Mesenchymal stem cell (in vitro differentiated cells and primary cell): Measurements from ENCODE around the gene GPC1.
A peak's percentile ranks its signal among the peaks of the same experiment; 100 is the strongest.

Experiments used
- DNase-seq: peaks from one replicate; pipeline ENCODE4 v3.0.0-alpha.2; 2013
- H2AFZ ChIP-seq: one replicate; pipeline ENCODE4 v1.6.1; 2013; ENCODE audit warnings: low read depth, mild to moderate bottlenecking, control low read depth, inconsistent platforms, low read length, moderate library complexity
- H2AK5ac ChIP-seq: 2 replicates; pipeline ENCODE4 v1.6.1; 2013; ENCODE audit warnings: low read length, moderate library complexity, mild to moderate bottlenecking, inconsistent platforms; ENCODE audit not compliant: severe bottlenecking
- H2BK120ac ChIP-seq: one replicate; pipeline ENCODE4 v1.6.1; 2013; ENCODE audit warnings: low read depth, mild to moderate bottlenecking, inconsistent platforms, low read length, moderate library complexity
- H2BK12ac ChIP-seq, 2 experiments: one replicate each; pipeline ENCODE4 v1.6.1; 2013; ENCODE audit warnings: inconsistent platforms in 2 of 2, low read length in 2 of 2, mild to moderate bottlenecking in 2 of 2, moderate library complexity in 2 of 2, control low read depth in 1 of 2
- H2BK15ac ChIP-seq: one replicate; pipeline ENCODE4 v1.6.1; 2013; ENCODE audit warnings: mild to moderate bottlenecking, low read depth, inconsistent platforms; ENCODE audit not compliant: poor library complexity, severe bottlenecking
- H2BK5ac ChIP-seq: 2 replicates; pipeline ENCODE4 v1.6.1; 2013; ENCODE audit warnings: low read depth, mild to moderate bottlenecking, low read length, control low read depth, inconsistent platforms; ENCODE audit not compliant: poor library complexity, severe bottlenecking
- H3K14ac ChIP-seq, 2 experiments: one replicate each; pipeline ENCODE4 v1.6.1; 2013; ENCODE audit warnings: inconsistent platforms in 2 of 2, low read length in 2 of 2, control low read depth in 1 of 2, mild to moderate bottlenecking in 1 of 2, moderate library complexity in 1 of 2
- H3K18ac ChIP-seq, 2 experiments: one replicate each; pipeline ENCODE4 v1.6.1; 2013; ENCODE audit warnings: inconsistent platforms in 2 of 2, low read length in 2 of 2, control low read depth in 1 of 2, low read depth in 1 of 2, mild to moderate bottlenecking in 1 of 2
- H3K23ac ChIP-seq, 2 experiments: one replicate each; pipeline ENCODE4 v1.6.1; 2013; ENCODE audit warnings: inconsistent platforms in 2 of 2, low read length in 2 of 2, mild to moderate bottlenecking in 2 of 2, moderate library complexity in 2 of 2, control low read depth in 1 of 2
- H3K27ac ChIP-seq: 2 replicates; pipeline ENCODE4 v1.5.1; 2013; ENCODE audit warnings: mild to moderate bottlenecking, moderate library complexity, low read length, control low read depth, inconsistent platforms; ENCODE audit not compliant: poor library complexity, severe bottlenecking
- H3K27me3 ChIP-seq, 2 experiments: 2 replicates each; pipeline versions ENCODE4 v1.6.1 to v1.7.0; 2013; ENCODE audit warnings: low read length in 2 of 2, mild to moderate bottlenecking in 2 of 2, moderate library complexity in 2 of 2, control low read depth in 1 of 2, inconsistent platforms in 1 of 2; ENCODE audit not compliant: control insufficient read depth in 1 of 2, insufficient read depth in 1 of 2
- H3K36me3 ChIP-seq, 2 experiments: 2 replicates each; pipeline versions ENCODE4 v1.6.1 to v1.7.0; 2013; ENCODE audit warnings: low read length in 2 of 2, control low read depth in 1 of 2, inconsistent platforms in 1 of 2, low read depth in 1 of 2, mild to moderate bottlenecking in 1 of 2; ENCODE audit not compliant: insufficient read depth in 2 of 2, control insufficient read depth in 1 of 2
- H3K4ac ChIP-seq, 2 experiments: one replicate each; pipeline ENCODE4 v1.6.1; 2013; ENCODE audit warnings: inconsistent platforms in 2 of 2, low read length in 2 of 2, mild to moderate bottlenecking in 2 of 2, moderate library complexity in 2 of 2, control low read depth in 1 of 2, low read depth in 1 of 2
- H3K4me1 ChIP-seq: 2 replicates; pipeline ENCODE4 v1.6.1; 2013; ENCODE audit warnings: low read depth, low read length, control low read depth; ENCODE audit not compliant: control insufficient read depth, insufficient read depth
- H3K4me2 ChIP-seq: 2 replicates; pipeline ENCODE4 v1.6.1; 2013; ENCODE audit warnings: low read length, mild to moderate bottlenecking, inconsistent platforms; ENCODE audit not compliant: poor library complexity, severe bottlenecking
- H3K4me3 ChIP-seq, 2 experiments: 2 replicates each; pipeline versions ENCODE4 v1.5.1 to v1.7.0; 2013; ENCODE audit warnings: low read length in 2 of 2, mild to moderate bottlenecking in 2 of 2, control low read depth in 1 of 2, low read depth in 1 of 2; ENCODE audit not compliant: insufficient read depth in 1 of 2
- H3K79me1 ChIP-seq: replicated peaks from 2 replicates; pipeline ENCODE4 v1.6.1; 2013; ENCODE audit warnings: mild to moderate bottlenecking, control low read depth, low read length, inconsistent platforms; ENCODE audit not compliant: poor library complexity, severe bottlenecking
- H3K9ac ChIP-seq: 2 replicates; pipeline ENCODE4 v1.7.0; 2013; ENCODE audit warnings: mild to moderate bottlenecking, low read length, moderate library complexity
- H3K9me3 ChIP-seq: 2 replicates; pipeline ENCODE4 v1.7.0; 2013; ENCODE audit warnings: mild to moderate bottlenecking, low read length; ENCODE audit not compliant: control insufficient read depth
- H4K8ac ChIP-seq: one replicate; pipeline ENCODE4 v1.6.1; 2013; ENCODE audit warnings: inconsistent platforms, mild to moderate bottlenecking, low read length, moderate library complexity
- H4K91ac ChIP-seq: one replicate; pipeline ENCODE4 v1.6.1; 2013; ENCODE audit warnings: mild to moderate bottlenecking, low read length, inconsistent platforms
- WGBS: methylation state at CpG from one replicate; pipeline ENCODE4 v1.1.7; 2013; ENCODE audit warnings: mixed read lengths; 5-methylcytosine and 5-hydroxymethylcytosine counted together

Gene GPC1

DNA sequence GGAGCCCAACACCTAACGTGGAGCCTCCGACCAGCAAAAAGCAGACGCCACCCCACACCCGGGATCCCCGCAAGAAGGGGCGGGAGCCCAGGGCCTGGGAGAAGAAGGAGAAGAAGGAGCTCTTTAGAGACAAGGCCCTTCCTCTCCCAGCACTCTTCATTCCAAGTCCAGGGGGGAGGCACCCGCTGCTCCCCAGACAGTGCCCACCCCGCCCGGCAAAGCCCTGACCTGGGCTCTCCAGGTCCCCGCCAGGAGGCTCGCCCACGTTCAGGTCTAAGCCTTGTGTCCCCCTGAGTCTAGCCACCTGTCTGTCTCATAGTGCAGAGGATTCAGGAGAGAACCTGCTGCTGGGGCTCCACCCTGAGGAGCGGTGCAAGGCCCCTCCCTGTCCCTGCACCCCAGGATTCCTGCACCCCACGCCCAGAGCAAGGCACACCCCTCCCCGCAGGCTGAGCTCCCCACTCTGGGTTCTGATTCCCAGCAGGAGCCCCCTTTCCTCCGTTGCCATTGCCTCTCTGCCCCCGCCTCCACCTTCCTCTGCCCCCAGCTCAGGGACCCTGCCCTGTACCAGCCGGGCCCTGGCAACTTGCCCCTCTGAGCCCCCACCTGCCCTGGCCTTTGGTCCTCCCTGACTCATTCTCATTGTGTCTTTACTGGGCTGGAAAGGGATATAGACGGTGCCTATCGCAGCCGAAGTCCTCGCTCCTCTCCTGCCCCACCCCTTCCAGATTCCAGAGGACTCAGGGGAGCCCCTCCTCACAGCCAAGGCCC is 33.5 kb upstream of the GPC1 start:
- Histone ChIP-seq H3K14ac (no peak overlapping the region), H3K36me3 (no peaks in the 10 kb centered on the region), H2BK120ac (no peak overlapping the region), H3K27ac (no peak overlapping the region), H3K27me3 (peaks cover 5 to 39% of the 10 kb centered on the region in 2 experiments), H4K8ac (no peak overlapping the region), H3K18ac (no peak overlapping the region), H2BK12ac (no peak overlapping the region), H3K4ac (no peak overlapping the region), H3K4me2 (no peak overlapping the region), H3K4me3 (no peak overlapping the region), H3K4me1 (no peaks in the 10 kb centered on the region), H3K9ac (no peak overlapping the region), H4K91ac (no peak overlapping the region), H2AK5ac (no peak overlapping the region), H2BK15ac (no peak overlapping the region), H2AFZ (no peak overlapping the region), H3K23ac (no peak overlapping the region), H3K9me3 (no peaks in the 10 kb centered on the region), H2BK5ac (no peak overlapping the region), H3K79me1 (no peaks in the 10 kb centered on the region)
- 83% methylated on average over 18 of the region's 22 CpGs for WGBS
- DNase-seq, result no peak

DNA sequence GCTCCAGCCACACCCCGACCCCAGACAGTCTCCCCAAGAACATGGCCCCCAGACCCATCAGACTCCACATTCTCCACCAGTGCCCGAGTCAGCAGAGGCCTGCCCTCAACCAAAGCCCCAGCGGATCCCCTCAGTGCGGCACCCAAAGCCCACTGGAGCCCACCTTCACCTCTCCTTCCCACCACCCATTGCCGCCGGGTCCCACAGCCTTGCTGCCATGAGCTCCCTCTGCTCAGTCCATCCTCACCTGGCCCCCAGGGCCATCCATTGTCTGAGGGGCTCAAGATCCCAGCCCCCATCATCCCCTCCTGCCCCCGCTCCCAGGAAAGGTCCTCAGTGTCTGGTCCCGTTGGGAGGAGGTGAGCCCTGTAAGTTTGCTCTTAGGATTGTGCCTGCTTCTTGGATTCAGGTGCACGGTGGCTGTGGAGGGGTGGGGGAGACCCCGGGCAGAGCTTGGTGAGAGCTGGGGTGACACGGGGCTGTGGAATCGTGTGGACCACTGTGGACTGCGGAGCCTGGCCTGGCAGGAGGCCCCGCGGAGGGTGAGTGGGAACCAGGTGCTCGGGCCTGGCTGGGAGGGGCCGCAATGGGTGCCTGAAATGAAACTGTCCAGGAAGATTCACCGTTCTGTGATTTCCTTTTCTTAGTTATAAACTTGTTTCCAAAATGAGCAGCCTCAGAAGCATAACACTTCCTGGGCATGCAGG is 32.7 kb upstream of the GPC1 start:
- Histone ChIP-seq H2AK5ac (no peak overlapping the region), H4K91ac (no peak overlapping the region), H3K27ac (no peak overlapping the region), H3K79me1 (no peaks in the 10 kb centered on the region), H3K18ac (no peak overlapping the region), H3K4me1 (no peaks in the 10 kb centered on the region), H2AFZ (no peak overlapping the region), H3K4ac (no peak overlapping the region), H3K23ac (no peak overlapping the region), H2BK5ac (no peak overlapping the region), H3K36me3 (no peaks in the 10 kb centered on the region), H3K9ac (no peak overlapping the region), H3K14ac (no peak overlapping the region), H4K8ac (peak overlapping the region; percentile 23), H3K4me3 (no peak overlapping the region), H2BK15ac (no peak overlapping the region), H3K9me3 (no peaks in the 10 kb centered on the region), H3K27me3 (peaks cover 5 to 39% of the 10 kb centered on the region in 2 experiments), H3K4me2 (no peak overlapping the region), H2BK12ac (no peak overlapping the region), H2BK120ac (no peak overlapping the region)
- no peak for DNase-seq
- WGBS, result 79% methylated on average over 18 of the region's 18 CpGs

DNA sequence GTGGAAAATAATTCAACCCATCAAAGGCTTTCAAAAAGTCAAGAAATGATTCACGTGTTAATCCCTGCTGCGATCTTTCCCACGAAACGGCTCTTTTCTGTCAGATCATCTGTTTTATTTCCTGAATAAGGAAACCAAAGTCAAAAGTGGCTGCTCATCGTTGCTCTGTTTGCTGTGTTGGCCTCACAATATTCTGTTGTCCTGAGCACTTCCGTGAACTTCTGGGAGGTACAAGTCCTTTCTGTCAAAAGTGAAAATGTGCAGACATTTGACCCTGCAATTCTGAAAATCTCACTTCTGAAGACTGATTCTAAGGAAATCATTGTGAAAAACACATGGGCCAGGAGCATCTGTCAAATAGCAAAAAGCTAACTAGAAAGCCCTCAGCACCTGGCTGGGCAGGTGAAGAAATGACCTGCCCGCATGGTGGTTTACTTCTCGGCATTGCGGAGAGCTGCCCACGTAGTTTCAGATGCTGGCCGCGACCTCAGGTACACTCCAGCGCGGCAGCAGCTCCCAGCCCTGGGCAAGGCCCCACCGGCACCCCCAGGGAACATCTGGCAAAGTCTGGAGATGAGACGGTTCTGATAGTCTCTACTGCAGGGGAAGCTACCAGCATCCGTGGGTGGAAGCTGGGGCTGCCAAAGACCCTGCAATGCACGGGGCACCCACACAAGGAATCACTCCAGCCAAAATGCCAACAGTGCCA is 31.9 kb upstream of the GPC1 start:
- 67% methylated on average over 18 of the region's 18 CpGs for WGBS

More for the DNA sequence above, 31.9 kb upstream of the GPC1 start:
- H4K91ac ChIP-seq, result no peak overlapping the region
- H3K4ac ChIP-seq, result no peak overlapping the region
- H2BK5ac ChIP-seq, result no peak overlapping the region
- no peak overlapping the region for H2AK5ac ChIP-seq
- H2AFZ ChIP-seq, result no peak overlapping the region
- H3K27me3 ChIP-seq, result peaks cover 5 to 39% of the 10 kb centered on the region in 2 experiments
- H3K4me2 ChIP-seq, result no peak overlapping the region
- no peaks in the 10 kb centered on the region for H3K4me1 ChIP-seq
- H3K9me3 ChIP-seq, result no peaks in the 10 kb centered on the region
- no peaks in the 10 kb centered on the region for H3K36me3 ChIP-seq
- no peak overlapping the region for H3K14ac ChIP-seq
- no peak for DNase-seq
- H2BK15ac ChIP-seq, result no peak overlapping the region
- no peaks in the 10 kb centered on the region for H3K79me1 ChIP-seq
- no peak overlapping the region for H2BK120ac ChIP-seq
- H3K23ac ChIP-seq, result no peak overlapping the region
- H2BK12ac ChIP-seq, result no peak overlapping the region
- no peak overlapping the region for H3K18ac ChIP-seq
- no peak overlapping the region for H3K4me3 ChIP-seq
- no peak overlapping the region for H3K9ac ChIP-seq
- no peak overlapping the region for H3K27ac ChIP-seq
- no peak overlapping the region for H4K8ac ChIP-seq
